Astrocyte (in vitro differentiated cells and primary cell): ENCODE results near the gene C3orf33. TPM values are rescaled to one million over a fixed set of nuclear protein-coding genes. Genes with fewer than 3 reads are reported as not detected.

Source experiments
- DNase-seq: peaks from one replicate; pipeline ENCODE4 v3.0.0-alpha.2; 2010; ENCODE audit warnings: low read depth
- FAIRE-seq: peaks from 2 replicates; lab custom pipeline; 2011; peaks lifted over from hg19 to GRCh38; lab: Jason Lieb, UNC
- H2AFZ ChIP-seq: 2 replicates; pipeline ENCODE4 v1.6.0; 2012; ENCODE audit warnings: low read depth, low read length, inconsistent platforms
- H3K27ac ChIP-seq: 2 replicates; pipeline ENCODE4 v1.5.1; 2011; ENCODE audit warnings: low read depth, low read length, inconsistent platforms
- H3K27me3 ChIP-seq: 2 replicates; pipeline ENCODE4 v1.6.0; 2011; ENCODE audit warnings: low read length, inconsistent platforms; ENCODE audit not compliant: insufficient read depth
- H3K36me3 ChIP-seq: 2 replicates; pipeline ENCODE4 v1.5.1; 2011; ENCODE audit warnings: low read length, inconsistent platforms; ENCODE audit not compliant: insufficient read depth
- H3K4me1 ChIP-seq: 2 replicates; pipeline ENCODE4 v1.5.1; 2011; ENCODE audit warnings: low read length, inconsistent platforms; ENCODE audit not compliant: insufficient read depth
- H3K4me2 ChIP-seq: 2 replicates; pipeline ENCODE4 v1.6.0; 2012; ENCODE audit warnings: low read length, inconsistent platforms
- H3K4me3 ChIP-seq: 2 replicates; pipeline ENCODE4 v1.5.1; 2011; ENCODE audit warnings: low read depth, mild to moderate bottlenecking, low read length, inconsistent platforms; ENCODE audit not compliant: insufficient read depth
- H3K79me2 ChIP-seq: 2 replicates; pipeline ENCODE4 v1.6.0; 2012; ENCODE audit warnings: mild to moderate bottlenecking, low read length, inconsistent platforms; ENCODE audit not compliant: insufficient read depth
- H3K9ac ChIP-seq: 2 replicates; pipeline ENCODE4 v1.6.0; 2012; ENCODE audit warnings: mild to moderate bottlenecking, low read length, inconsistent platforms
- H3K9me3 ChIP-seq: 2 replicates; pipeline ENCODE4 v1.5.1; 2012; ENCODE audit warnings: low read depth, mild to moderate bottlenecking, low read length, inconsistent platforms; ENCODE audit not compliant: insufficient read depth
- H4K20me1 ChIP-seq: 2 replicates; pipeline ENCODE4 v1.6.0; 2012; ENCODE audit warnings: low read length, inconsistent platforms; ENCODE audit not compliant: insufficient read depth
- H3K27ac Mint-ChIP-seq: one replicate; pipeline ENCODE4 v1.8.0; 2021; ENCODE audit warnings: mild to moderate bottlenecking, mixed read lengths; ENCODE audit not compliant: unreplicated experiment
- H3K27me3 Mint-ChIP-seq: one replicate; pipeline ENCODE4 v1.8.0; 2021; ENCODE audit warnings: low read depth, mixed read lengths; ENCODE audit not compliant: unreplicated experiment
- H3K36me3 Mint-ChIP-seq: one replicate; pipeline ENCODE4 v1.8.0; 2021; ENCODE audit warnings: low read depth, mixed read lengths; ENCODE audit not compliant: unreplicated experiment
- H3K4me1 Mint-ChIP-seq: one replicate; pipeline ENCODE4 v1.8.0; 2021; ENCODE audit warnings: low read depth, mixed read lengths; ENCODE audit not compliant: unreplicated experiment
- H3K4me3 Mint-ChIP-seq: one replicate; pipeline ENCODE4 v1.8.0; 2021; ENCODE audit warnings: mild to moderate bottlenecking, moderate library complexity, mixed read lengths; ENCODE audit not compliant: unreplicated experiment
- H3K9me3 Mint-ChIP-seq: one replicate; pipeline ENCODE4 v1.8.0; 2021; ENCODE audit warnings: mild to moderate bottlenecking, mixed read lengths; ENCODE audit not compliant: unreplicated experiment
- CTCF ChIP-seq: IDR thresholded peaks from 2 replicates; pipeline ENCODE4 v1.5.1; 2011; ENCODE audit warnings: low read depth, mild to moderate bottlenecking, inconsistent platforms, low read length, moderate library complexity; ENCODE audit not compliant: insufficient read depth
- EZH2 ChIP-seq: IDR thresholded peaks from 2 replicates; pipeline ENCODE4 v1.6.1; 2012; ENCODE audit warnings: mild to moderate bottlenecking, low read length, inconsistent platforms; ENCODE audit not compliant: insufficient read depth
- total RNA-seq: library from RNA; stranded (reverse); gene quantifications from 2 replicates; pipeline ENCODE4 v1.2.1, GENCODE V29; 2021

C3orf33 gene
- total RNA-seq, 1 donor from 2014 or later = 2.4 TPM

DNA sequence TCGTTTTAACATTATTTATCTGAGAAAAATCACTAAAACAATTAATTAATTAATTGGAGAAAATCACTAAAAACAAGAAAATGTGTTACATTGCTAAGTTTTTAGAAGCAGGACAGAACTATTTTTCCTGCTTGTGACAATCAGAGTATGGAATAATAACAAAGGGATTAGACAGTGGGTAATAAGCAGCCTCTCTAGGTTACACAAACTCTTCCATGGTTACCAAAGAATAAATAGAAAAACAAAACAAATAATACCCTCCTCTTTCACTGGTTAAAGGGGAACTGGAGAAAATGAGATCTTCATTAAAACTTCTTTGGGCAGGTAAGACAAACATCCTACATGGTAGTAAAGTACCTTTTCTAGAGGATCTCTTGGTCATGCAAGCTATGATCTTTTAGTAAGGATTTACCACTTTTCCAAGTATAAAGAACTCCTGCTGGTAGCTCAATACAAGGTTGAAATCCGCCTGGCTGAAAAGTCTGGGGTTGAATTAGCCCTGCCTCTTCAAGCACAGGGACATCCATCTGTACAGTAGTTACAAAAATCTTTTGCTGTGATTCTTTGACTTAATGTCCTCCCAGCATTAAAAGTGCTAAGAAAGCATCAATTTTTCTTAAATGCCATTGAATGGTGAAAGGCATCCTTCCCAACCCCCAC is 58.7 kb downstream of the C3orf33 start:
- Mint-ChIP-seq H3K36me3 (no peaks in the 10 kb centered on the region), H3K27ac (no peak overlapping the region)
- no peak for DNase-seq

GRCh38 chr3:155746703-155747102 is 59.4 kb downstream of the C3orf33 start:
- Histone ChIP-seq H3K4me2 (no peak overlapping the region), H3K4me1 (peaks cover 14% of the 10 kb centered on the region), H3K4me3 (no peak overlapping the region), H2AFZ (no peak overlapping the region), H3K27me3 (peaks cover 27% of the 10 kb centered on the region), H3K9me3 (no peaks in the 10 kb centered on the region), H3K27ac (no peak overlapping the region), H4K20me1 (no peaks in the 10 kb centered on the region), H3K79me2 (no peaks in the 10 kb centered on the region), H3K36me3 (no peaks in the 10 kb centered on the region), H3K9ac (no peak overlapping the region)
- DNase-seq = no peak
- Mint-ChIP-seq H3K36me3 (no peaks in the 10 kb centered on the region), H3K27ac (no peak overlapping the region), H3K4me3 (no peak overlapping the region), H3K4me1 (peaks cover 6% of the 10 kb centered on the region), H3K27me3 (peaks cover 15% of the 10 kb centered on the region), H3K9me3 (no peaks in the 10 kb centered on the region)
- no peak for FAIRE-seq
- TF ChIP-seq CTCF (no peak), EZH2 (no peak)

More for the DNA sequence above, 58.7 kb downstream of the C3orf33 start:
- H3K27me3 Mint-ChIP-seq = peaks cover 13% of the 10 kb centered on the region
- no peak for FAIRE-seq
- H3K4me1 ChIP-seq = peaks cover 14% of the 10 kb centered on the region
- no peak overlapping the region for H3K27ac ChIP-seq
- peaks cover 22% of the 10 kb centered on the region for H3K27me3 ChIP-seq
- H3K9ac ChIP-seq = no peak overlapping the region
- no peaks in the 10 kb centered on the region for H4K20me1 ChIP-seq
- H3K79me2 ChIP-seq = no peaks in the 10 kb centered on the region
- H3K36me3 ChIP-seq = no peaks in the 10 kb centered on the region
- H3K9me3 Mint-ChIP-seq = no peaks in the 10 kb centered on the region
- H3K4me3 ChIP-seq = no peak overlapping the region
- no peak overlapping the region for H2AFZ ChIP-seq
- no peaks in the 10 kb centered on the region for H3K9me3 ChIP-seq
- no peak overlapping the region for H3K4me3 Mint-ChIP-seq
- TF ChIP-seq EZH2 (no peak), CTCF (no peak)
- H3K4me2 ChIP-seq = no peak overlapping the region
- peaks cover 6% of the 10 kb centered on the region for H3K4me1 Mint-ChIP-seq
